Measurements from ENCODE around the gene PPFIBP1. TPM values are rescaled to one million over a fixed set of nuclear protein-coding genes. Genes with fewer than 3 reads are reported as not detected.
"Not testable (repeated sequence)": the region's sequence is repeated elsewhere in the genome, so short reads cannot be mapped to it uniquely, and the experiment has no call there.

The PPFIBP1 gene
- total RNA-seq, 1 donor from 2014 or later = 133 TPM

- no peak for DNase-seq (ENCODE audit: low read depth, low spot score)
Observed at GRCh38 chr12:27588776-27589175, 64.8 kb downstream of the PPFIBP1 start.

GRCh38 chr12:27589419-27589818, 65.4 kb downstream of the PPFIBP1 start:
- no peak for DNase-seq (ENCODE audit: low read depth, low spot score)

GRCh38 chr12:27591698-27592097, 67.7 kb downstream of the PPFIBP1 start:
- DNase-seq (ENCODE audit: low read depth, low spot score) = not testable (repeated sequence)

GRCh38 chr12:27592548-27592947, 68.5 kb downstream of the PPFIBP1 start:
- peak; percentile 53 for DNase-seq (ENCODE audit: low read depth, low spot score)

- no peak for DNase-seq (ENCODE audit: low read depth, low spot score)
Observed at GRCh38 chr12:27593266-27593665, 69.3 kb downstream of the PPFIBP1 start.

- DNase-seq (ENCODE audit: low read depth, low spot score) = peak; percentile 54
Observed at GRCh38 chr12:27595231-27595642, 71.2 kb downstream of the PPFIBP1 start.

- not testable (repeated sequence) for DNase-seq (ENCODE audit: low read depth, low spot score)
Observed at GRCh38 chr12:27598866-27599265, 74.9 kb downstream of the PPFIBP1 start.

GRCh38 chr12:27601056-27601828, 77.2 kb downstream of the PPFIBP1 start:
- DNase-seq (ENCODE audit: low read depth, low spot score) = not testable (repeated sequence)

- DNase-seq (ENCODE audit: low read depth, low spot score) = no peak
Observed at GRCh38 chr12:27602516-27602915, 78.5 kb downstream of the PPFIBP1 start.

GRCh38 chr12:27604431-27604830, 80.4 kb downstream of the PPFIBP1 start:
- no peak for DNase-seq (ENCODE audit: low read depth, low spot score)

- DNase-seq (ENCODE audit: low read depth, low spot score) = no peak
Observed at GRCh38 chr12:27606986-27607385, 83.0 kb downstream of the PPFIBP1 start.

GRCh38 chr12:27607591-27607990, 83.6 kb downstream of the PPFIBP1 start:
- no peak for DNase-seq (ENCODE audit: low read depth, low spot score)

GRCh38 chr12:27608890-27609289, 84.9 kb downstream of the PPFIBP1 start:
- no peak for DNase-seq (ENCODE audit: low read depth, low spot score)

GRCh38 chr12:27610374-27610773, 86.4 kb downstream of the PPFIBP1 start:
- no peak for DNase-seq (ENCODE audit: low read depth, low spot score)

GRCh38 chr12:27614386-27614785, 90.4 kb downstream of the PPFIBP1 start:
- DNase-seq (ENCODE audit: low read depth, low spot score) = no peak

- no peak for DNase-seq (ENCODE audit: low read depth, low spot score)
Observed at GRCh38 chr12:27614866-27615265, 90.9 kb downstream of the PPFIBP1 start.

GRCh38 chr12:27615331-27615891, 91.4 kb downstream of the PPFIBP1 start:
- DNase-seq (ENCODE audit: low read depth, low spot score) = no peak

- DNase-seq (ENCODE audit: low read depth, low spot score) = no peak
Observed at GRCh38 chr12:27616356-27617142, 92.5 kb downstream of the PPFIBP1 start.

GRCh38 chr12:27618836-27619235, 94.8 kb downstream of the PPFIBP1 start:
- DNase-seq (ENCODE audit: low read depth, low spot score) = no peak

- DNase-seq (ENCODE audit: low read depth, low spot score) = peak; percentile 57
Observed at GRCh38 chr12:27619308-27619707, 95.3 kb downstream of the PPFIBP1 start.

- no peak for DNase-seq (ENCODE audit: low read depth, low spot score)
Observed at GRCh38 chr12:27620121-27620520, 96.1 kb downstream of the PPFIBP1 start.

Data from pulmonary artery endothelial cell (primary cell).